Astrocyte of the spinal cord (primary cell): ENCODE results near the gene GLP2R.

Experiments used
- DNase-seq: peaks from one replicate; pipeline ENCODE4 v3.0.0; 2011; ENCODE audit warnings: low read depth, low spot score
- H3K4me3 ChIP-seq: 2 replicates; pipeline ENCODE4 v1.5.1; 2011; ENCODE audit warnings: low read depth, mild to moderate bottlenecking, low read length, moderate library complexity
- CTCF ChIP-seq: IDR thresholded peaks from 2 replicates; pipeline ENCODE4 v1.5.1; 2012; ENCODE audit warnings: low read depth, mild to moderate bottlenecking, low read length, inconsistent platforms
- in situ Hi-C: cut with HindIII; loops from 2 replicates; pipeline ENCODE4 v1.10.0; 2017; ENCODE audit warnings: low sequenced_read_pairs

The GLP2R gene

GRCh38 chr17:9928601-9929333 lies 103.0 kb downstream of the GLP2R start:
- peak; percentile 68 for TF ChIP-seq CTCF
- in situ Hi-C loops, result no loop called here
- peak; percentile 76 for DNase-seq
- no peak overlapping the region for H3K4me3 ChIP-seq

GRCh38 chr17:9929871-9930270 lies 104.1 kb downstream of the GLP2R start:
- TF ChIP-seq CTCF, result no peak
- no peak overlapping the region for H3K4me3 ChIP-seq
- in situ Hi-C loops, result no loop called here
- no peak for DNase-seq

GRCh38 chr17:9931144-9931741 lies 105.5 kb downstream of the GLP2R start:
- DNase-seq, result no peak
- no peak for TF ChIP-seq CTCF
- H3K4me3 ChIP-seq, result no peak overlapping the region
- in situ Hi-C loops, result no loop called here

- in situ Hi-C loops, result no loop called here
- TF ChIP-seq CTCF, result no peak
- DNase-seq, result no peak
- no peak overlapping the region for H3K4me3 ChIP-seq
Measured at GRCh38 chr17:9932491-9932890, 106.8 kb downstream of the GLP2R start.

- no peak overlapping the region for H3K4me3 ChIP-seq
- no peak for DNase-seq
- no peak for TF ChIP-seq CTCF
- in situ Hi-C loops, result no loop called here
Measured at GRCh38 chr17:9934331-9934730, 108.6 kb downstream of the GLP2R start.

GRCh38 chr17:9935408-9935807 lies 109.7 kb downstream of the GLP2R start:
- no peak for TF ChIP-seq CTCF
- no peak overlapping the region for H3K4me3 ChIP-seq
- DNase-seq, result no peak
- in situ Hi-C loops, result no loop called here
